ENCODE data around the gene PRKAG2. TPM values are rescaled to one million over a fixed set of nuclear protein-coding genes. Genes with fewer than 3 reads are reported as not detected.

The PRKAG2 gene
- total and polyA plus RNA-seq, 2 of the 8 experiments (the other 6 are each of a cell fraction or from before 2014, with no cell fraction given), result 7.5 to 18.1 TPM

DNA sequence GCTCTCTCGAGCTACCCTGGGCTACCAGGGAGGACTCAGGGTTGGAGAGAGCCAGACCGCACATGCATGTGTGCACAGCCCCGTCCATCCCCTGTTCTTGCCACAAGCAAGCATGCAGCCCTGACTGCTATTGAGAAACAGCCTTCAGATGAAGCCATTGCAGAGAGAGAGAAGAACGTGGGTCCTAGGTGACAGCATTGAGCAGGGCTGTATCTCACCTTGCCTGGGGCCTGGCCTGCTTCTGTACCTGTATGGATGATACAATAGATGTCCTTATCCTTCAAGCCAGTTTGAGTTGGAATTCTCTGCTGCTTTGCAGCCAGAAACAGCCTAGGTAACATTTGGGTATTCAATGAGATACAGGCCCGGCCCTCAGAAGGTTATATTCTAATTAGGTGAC is 229.9 kb downstream of the PRKAG2 start:
- H3K14ac ChIP-seq (ENCODE audit: insufficient read length), result no peak overlapping the region
- no peaks in the 10 kb centered on the region; a peak in 1 of 7 replicates for H3K27me3 ChIP-seq (replicated peaks in 1 of 4; ENCODE audit: control insufficient read depth in 3 of 4, extremely low read depth in 1 of 4, insufficient read depth in 3 of 4, low read length in 3 of 4)
- H3K79me2 ChIP-seq (ENCODE audit: control insufficient read depth in 1 of 2, insufficient read depth in 2 of 2, low read length in 2 of 2), result no peaks in the 10 kb centered on the region
- H4K8ac ChIP-seq (ENCODE audit: extremely low read depth, insufficient read depth, low read length), result no peak overlapping the region
- no peak overlapping the region for H3K4ac ChIP-seq (replicated peaks; ENCODE audit: insufficient read length, low read depth, low read length)
- H2AFZ ChIP-seq (ENCODE audit: low read length), result no peak overlapping the region
- no peak overlapping the region for H4K5ac ChIP-seq (ENCODE audit: insufficient read length, low read depth, low read length)
- no peaks in the 10 kb centered on the region for H3K36me3 ChIP-seq (ENCODE audit: control insufficient read depth in 2 of 4, insufficient read depth in 4 of 4, low read length in 3 of 4)
- H2BK12ac ChIP-seq (ENCODE audit: low read depth, low read length), result no peak overlapping the region
- no peak overlapping the region for H3K56ac ChIP-seq (replicated peaks; ENCODE audit: insufficient read length, low read depth, low read length)
- no peaks in the 10 kb centered on the region for H3K4me1 ChIP-seq (replicated peaks in 1 of 4; ENCODE audit: control insufficient read depth in 3 of 4, insufficient read depth in 4 of 4, low read length in 3 of 4)
- no peak overlapping the region for H4K91ac ChIP-seq (replicated peaks; ENCODE audit: insufficient read length, low read length)
- 87% methylated on average over 5 of the region's 5 CpGs; no CpG with 5 or more reads in 1 of the 2 experiments for WGBS, 2 experiments (ENCODE audit: extremely low coverage in 1 of 2, insufficient coverage in 1 of 2, insufficient read length in 1 of 2, insufficient replicate concordance in 2 of 2, low coverage in 1 of 2, low lambda C conversion rate in 2 of 2, missing lambda C conversion rate in 1 of 2)
- no peak overlapping the region for H3K23ac ChIP-seq (ENCODE audit: insufficient read length)
- H3K4me3 ChIP-seq (ENCODE audit: extremely low read depth in 1 of 4, insufficient read depth in 2 of 4, low read depth in 3 of 4, low read length in 4 of 4), result no peak overlapping the region
- no peak overlapping the region for H2BK5ac ChIP-seq (ENCODE audit: low read depth, low read length)
- TF ChIP-seq SUZ12 (IDR thresholded peaks at IDR 0.05; ENCODE audit: low read length) (no peak), SP4 (IDR thresholded peaks at IDR 0.05; ENCODE audit: low read length) (no peak), YY1 (IDR thresholded peaks at IDR 0.05; ENCODE audit: low read depth, low read length) (no peak), KDM5A (IDR thresholded peaks at IDR 0.05; ENCODE audit: low read length) (no peak), RAD21 (IDR thresholded peaks at IDR 0.05 in 1 of 2, conservative IDR thresholded peaks at IDR 0.05 in 1 of 2; ENCODE audit: low read depth in 2 of 2, low read length in 2 of 2) (no peak), MAFK (IDR thresholded peaks at IDR 0.05; ENCODE audit: low read depth, low read length) (no peak)
- TF ChIP-seq, protein P1, sequence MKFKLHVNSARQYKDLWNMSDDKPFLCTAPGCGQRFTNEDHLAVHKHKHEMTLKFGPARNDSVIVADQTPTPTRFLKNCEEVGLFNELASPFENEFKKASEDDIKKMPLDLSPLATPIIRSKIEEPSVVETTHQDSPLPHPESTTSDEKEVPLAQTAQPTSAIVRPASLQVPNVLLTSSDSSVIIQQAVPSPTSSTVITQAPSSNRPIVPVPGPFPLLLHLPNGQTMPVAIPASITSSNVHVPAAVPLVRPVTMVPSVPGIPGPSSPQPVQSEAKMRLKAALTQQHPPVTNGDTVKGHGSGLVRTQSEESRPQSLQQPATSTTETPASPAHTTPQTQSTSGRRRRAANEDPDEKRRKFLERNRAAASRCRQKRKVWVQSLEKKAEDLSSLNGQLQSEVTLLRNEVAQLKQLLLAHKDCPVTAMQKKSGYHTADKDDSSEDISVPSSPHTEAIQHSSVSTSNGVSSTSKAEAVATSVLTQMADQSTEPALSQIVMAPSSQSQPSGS (IDR thresholded peaks at IDR 0.05; ENCODE audit: low read length), result no peak
- no peak overlapping the region for H3K9ac ChIP-seq (replicated peaks in 1 of 4; ENCODE audit: extremely low read depth in 1 of 4, low read depth in 3 of 4, low read length in 3 of 4)
- H3K27ac ChIP-seq (ENCODE audit: low read depth, low read length), result no peak overlapping the region
- no peak overlapping the region for H2BK15ac ChIP-seq (ENCODE audit: low read length)
- POLR2A ChIA-PET (ENCODE audit: partially characterized antibody), result no interaction called here
- no peak overlapping the region for H2BK120ac ChIP-seq (replicated peaks; ENCODE audit: low read depth, low read length)
- no peaks in the 10 kb centered on the region for H3K23me2 ChIP-seq (ENCODE audit: low read depth, low read length)
- no peak for FAIRE-seq
- H2BK20ac ChIP-seq (ENCODE audit: low read length), result no peak overlapping the region
- peaks cover 6 to 7% of the 10 kb centered on the region in 2 experiments; a peak in 3 of 4 replicates for H3K9me3 ChIP-seq (ENCODE audit: insufficient read depth in 2 of 2, low read depth in 1 of 2, low read length in 1 of 2)
- H4K20me1 ChIP-seq (replicated peaks in 1 of 2; ENCODE audit: control insufficient read depth in 1 of 2, insufficient read depth in 2 of 2, low read length in 2 of 2), result no peaks in the 10 kb centered on the region
- CTCF ChIA-PET (ENCODE audit: partially characterized antibody), result interaction anchor here (1.3 to 1.5 kb wide), 2 partner anchors 15 to 49 kb away, joined by 3 to 5 read pairs; no protein-coding TSS in a partner anchor
- no peaks in the 10 kb centered on the region; the same call in 1 of the 2 replicates for H3K79me1 ChIP-seq (ENCODE audit: low read depth, low read length)
- DNase-seq (ENCODE audit: low read depth in 1 of 2, low spot score in 2 of 2), result no peak
- H2AK5ac ChIP-seq (ENCODE audit: low read depth, low read length), result no peak overlapping the region
- H3K4me2 ChIP-seq (ENCODE audit: insufficient read depth in 1 of 2, low read depth in 2 of 2, low read length in 2 of 2), result no peak overlapping the region
- no peak overlapping the region for H3K18ac ChIP-seq (ENCODE audit: extremely low read depth, low read length)

Measured in H1 (cell line).